ENCODE data around the gene NRBF2. TPM values are rescaled to one million over a fixed set of nuclear protein-coding genes. Genes with fewer than 3 reads are reported as not detected.
"Not testable (repeated sequence)": the region's sequence is repeated elsewhere in the genome, so short reads cannot be mapped to it uniquely, and the experiment has no call there.

The NRBF2 gene
- total RNA-seq = 10 to 100 TPM; 23.1 to 24.1 TPM

GRCh38 chr10:63133056-63133820 lies at the start of gene NRBF2:
Gene NRBF2, plus strand, starts transcription at chr10:63133328. Its CDS starts 143 bp downstream, at chr10:63133471.
- CTCF ChIA-PET = interaction anchor here (1.1 to 4.9 kb wide), 11 partner anchors 9 to 587 kb away, joined by 3 to 33 read pairs (median 5); partner anchors contain the start of gene EGR2
- peaks cover 21% of the 10 kb centered on the region for H3K36me3 Mint-ChIP-seq (ENCODE audit: low read depth)
- H3K27me3 Mint-ChIP-seq = no peaks in the 10 kb centered on the region

DNA sequence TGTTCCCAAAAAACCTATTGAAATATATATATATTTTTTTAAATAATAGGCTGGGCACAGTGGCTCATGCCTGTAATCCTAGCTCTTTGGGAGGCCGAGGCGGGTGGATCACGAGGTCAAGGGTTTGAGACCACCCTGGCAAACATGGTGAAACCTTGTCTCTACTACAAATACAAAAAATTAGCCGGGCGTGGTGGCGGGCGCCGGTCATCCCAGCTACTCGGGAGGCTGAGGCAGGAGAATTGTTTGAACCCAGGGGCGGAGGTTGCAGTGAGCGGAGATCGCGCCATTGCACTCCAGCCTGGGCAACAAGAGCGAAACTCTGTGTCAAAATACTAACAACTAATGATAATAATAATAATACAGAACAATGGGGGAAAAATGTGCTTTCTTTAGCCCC lies 49.7 kb upstream of the NRBF2 start:
- CTCF ChIA-PET = interaction anchor here (1.1 to 3.2 kb wide), 19 partner anchors 19 to 645 kb away, joined by 3 to 17 read pairs (median 6); no protein-coding TSS in a partner anchor
- ATAC-seq, H3K9me3 Mint-ChIP-seq: not testable (repeated sequence)

More at GRCh38 chr10:63133056-63133820, at the start of gene NRBF2:
- ATAC-seq = peak; percentile 92
- intact Hi-C loops (cut with micrococcal nuclease) = no loop called here
- peak within 1 kb of the TSS; percentile 94 for H3K27ac Mint-ChIP-seq
- no peak for TF ChIP-seq CTCF (IDR thresholded peaks at IDR 0.05)
- DNase-seq = peak; percentile 99
- H3K4me3 Mint-ChIP-seq = peak within 1 kb of the TSS; percentile 91
- POLR2A ChIA-PET = interaction anchor here (0.6 to 2.7 kb wide), 6 partner anchors 10 to 495 kb away, joined by 3 to 13 read pairs (median 4); partner anchors contain the start of gene EGR2
- peaks cover 32% of the 10 kb centered on the region for H3K4me1 Mint-ChIP-seq (ENCODE audit: low read depth)
- H3K9me3 Mint-ChIP-seq = peaks cover 7% of the 10 kb centered on the region

DNA sequence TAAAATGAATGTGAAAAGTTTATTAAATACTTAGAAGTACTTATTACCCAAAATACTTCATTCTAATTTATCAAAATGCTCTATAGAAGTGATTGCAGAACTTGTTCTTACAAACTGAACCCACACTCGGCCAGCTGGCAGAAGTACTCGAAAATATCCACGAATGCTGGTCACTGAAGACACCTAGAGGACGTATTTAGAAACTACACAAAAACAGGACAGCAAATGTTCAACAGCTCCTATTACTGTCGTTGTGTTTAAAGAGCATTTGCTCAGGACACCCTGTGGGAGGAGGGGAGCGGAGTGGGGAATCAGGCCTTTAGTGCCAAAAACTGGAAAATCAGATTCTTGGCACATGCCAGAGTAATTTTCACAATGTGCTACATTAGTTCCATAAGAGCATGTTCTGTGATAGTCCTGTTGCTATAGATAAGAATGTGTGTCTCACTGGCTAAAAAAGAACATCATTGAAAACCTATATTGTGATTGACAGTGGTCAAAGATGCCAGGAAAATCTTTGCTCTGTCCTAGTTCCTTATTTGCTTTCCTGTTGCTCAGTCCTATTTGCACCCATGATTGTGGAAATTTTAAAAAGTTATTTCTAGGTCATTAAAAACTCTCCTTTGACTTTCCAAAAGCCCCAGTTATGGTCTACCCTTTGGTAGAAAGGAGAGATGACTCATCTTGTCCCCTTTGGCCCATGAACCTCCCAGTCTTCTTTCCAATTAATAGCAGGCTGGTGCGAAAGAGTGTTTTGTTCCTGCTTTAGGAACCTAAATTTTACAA lies 49.0 kb upstream of the NRBF2 start:
- DNase-seq (peak; percentile 61), ATAC-seq (peak; percentile 75)
- H3K4me3 Mint-ChIP-seq = no peak overlapping the region
- H3K36me3 Mint-ChIP-seq (ENCODE audit: low read depth) = no peaks in the 10 kb centered on the region
- ChIA-PET POLR2A (interaction anchor here (0.5 kb wide), 1 partner anchor 496 kb away, joined by 3 read pairs; no protein-coding TSS in a partner anchor), CTCF (interaction anchor here (0.7 to 3.2 kb wide), 23 partner anchors 19 to 646 kb away, joined by 3 to 17 read pairs (median 4); no protein-coding TSS in a partner anchor)
- peak; percentile 75 for TF ChIP-seq CTCF (IDR thresholded peaks at IDR 0.05)
- peaks cover 16% of the 10 kb centered on the region for H3K27me3 Mint-ChIP-seq
- no peaks in the 10 kb centered on the region for H3K4me1 Mint-ChIP-seq (ENCODE audit: low read depth)
- H3K27ac Mint-ChIP-seq = no peak overlapping the region
- H3K9me3 Mint-ChIP-seq = no peaks in the 10 kb centered on the region
- intact Hi-C loops (cut with micrococcal nuclease) = loop anchor here (5.0 to 10.0 kb wide), 5 partner anchors 73 to 639 kb away; partner anchors contain the start of gene EGR2

More for the DNA sequence above, 49.7 kb upstream of the NRBF2 start:
- intact Hi-C loops (cut with micrococcal nuclease) = loop anchor here (5.0 to 10.0 kb wide), 5 partner anchors 74 to 639 kb away; partner anchors contain the start of gene EGR2
- H3K36me3 Mint-ChIP-seq (ENCODE audit: low read depth); POLR2A ChIA-PET; H3K4me3 Mint-ChIP-seq; H3K27ac Mint-ChIP-seq; DNase-seq; H3K4me1 Mint-ChIP-seq (ENCODE audit: low read depth): not testable (repeated sequence)
- peaks cover 16% of the 10 kb centered on the region for H3K27me3 Mint-ChIP-seq

- POLR2A ChIA-PET = interaction anchor here (0.5 kb wide), 1 partner anchor 497 kb away, joined by 3 read pairs; no protein-coding TSS in a partner anchor
- no peak overlapping the region for H3K27ac Mint-ChIP-seq
- TF ChIP-seq CTCF (IDR thresholded peaks at IDR 0.05) = no peak
These were observed 48.3 kb upstream of the NRBF2 start for GRCh38 chr10:63084690-63085382.

GRCh38 chr10:63093227-63093626 lies 39.9 kb upstream of the NRBF2 start:
- Mint-ChIP-seq H3K4me3 (no peak overlapping the region), H3K27me3 (peaks cover 3% of the 10 kb centered on the region), H3K4me1 (ENCODE audit: low read depth) (no peaks in the 10 kb centered on the region), H3K9me3 (no peaks in the 10 kb centered on the region), H3K36me3 (ENCODE audit: low read depth) (no peaks in the 10 kb centered on the region), H3K27ac (no peak overlapping the region)
- DNase-seq (no peak), ATAC-seq (no peak)
- intact Hi-C loops (cut with micrococcal nuclease) = no loop called here
- no peak for TF ChIP-seq CTCF (IDR thresholded peaks at IDR 0.05)
- POLR2A ChIA-PET = no interaction called here
- CTCF ChIA-PET = no interaction called here

More at GRCh38 chr10:63084690-63085382, 48.3 kb upstream of the NRBF2 start:
- H3K4me3 Mint-ChIP-seq = no peak overlapping the region
- H3K36me3 Mint-ChIP-seq (ENCODE audit: low read depth) = no peaks in the 10 kb centered on the region
- CTCF ChIA-PET = interaction anchor here (0.9 to 3.2 kb wide), 14 partner anchors 20 to 647 kb away, joined by 3 to 17 read pairs (median 6); no protein-coding TSS in a partner anchor
- H3K9me3 Mint-ChIP-seq = no peaks in the 10 kb centered on the region
- peaks cover 11% of the 10 kb centered on the region for H3K27me3 Mint-ChIP-seq
- H3K4me1 Mint-ChIP-seq (ENCODE audit: low read depth) = no peaks in the 10 kb centered on the region
- no peak for DNase-seq
- intact Hi-C loops (cut with micrococcal nuclease) = loop anchor here (5.0 to 10.0 kb wide), 5 partner anchors 72 to 640 kb away; partner anchors contain the start of gene EGR2
- ATAC-seq = no peak
